T-cell (primary cell): ENCODE results near the gene SLN. TPM values are rescaled to one million over a fixed set of nuclear protein-coding genes. Genes with fewer than 3 reads are reported as not detected.

Experiments
- ATAC-seq, 4 experiments: fragments of 200-7000 bp in 3 of 4; fragments of 150-1000 bp in 1 of 4; cut with Tn5 transposase; replicated peaks in 1 of 4; 1 replicate in 3 of 4; 2 replicates in 1 of 4; pipeline ENCODE4 v1.10.0; 2021; ENCODE audit warnings: moderate library complexity in 3 of 4, mild to moderate bottlenecking in 2 of 4, moderate number of reproducible peaks in 1 of 4
- CTCF ChIA-PET, 2 donors: fragments of 300-600 bp; sonication (Branson Sonifier 250); formaldehyde crosslinking; loops; one replicate each; lab custom pipeline; 2022; ENCODE audit warnings: antibody characterized with exemption in 2 of 2; lab: Charles Lee
- POLR2A ChIA-PET, 2 donors: fragments of 300-600 bp; sonication (Branson Sonifier 250); formaldehyde crosslinking; loops; one replicate each; lab custom pipeline; 2022; ENCODE audit warnings: antibody characterized with exemption in 2 of 2; lab: Charles Lee
- DNase-seq, 35 experiments: peaks; one replicate each; pipeline versions ENCODE4 v3.0.0 to v3.0.0-alpha.2; 2013 to 2023
- H3K27ac ChIP-seq: one replicate; pipeline ENCODE4 v1.5.1; 2013; ENCODE audit warnings: low read length
- H3K27me3 ChIP-seq, 2 experiments: replicated peaks in 1 of 2; 1 replicate in 1 of 2; 2 replicates in 1 of 2; pipeline versions ENCODE4 v1.6.1 to v1.7.0; 2013; ENCODE audit warnings: low read length in 1 of 2, mixed read lengths in 1 of 2; ENCODE audit not compliant: control insufficient read depth in 2 of 2, insufficient read depth in 2 of 2; ENCODE audit errors: extremely low read depth in 1 of 2
- H3K36me3 ChIP-seq, 2 donors: 1 replicate in 1 of 2; 2 replicates in 1 of 2; pipeline versions ENCODE4 v1.6.1 to v1.7.0; 2013; ENCODE audit warnings: low read length in 1 of 2; ENCODE audit not compliant: control insufficient read depth in 2 of 2, insufficient read depth in 1 of 2; ENCODE audit errors: extremely low read depth in 1 of 2
- H3K4me1 ChIP-seq, 2 experiments: 1 replicate in 1 of 2; 2 replicates in 1 of 2; pipeline versions ENCODE4 v1.6.1 to v1.7.0; 2013; ENCODE audit warnings: low read length in 2 of 2, mixed read lengths in 1 of 2; ENCODE audit not compliant: insufficient read depth in 2 of 2, control insufficient read depth in 1 of 2; ENCODE audit errors: extremely low read depth in 1 of 2
- H3K4me3 ChIP-seq, 2 donors: 1 replicate in 1 of 2; 2 replicates in 1 of 2; pipeline versions ENCODE4 v1.5.1 to v1.7.0; 2013; ENCODE audit warnings: mild to moderate bottlenecking in 2 of 2, low read length in 1 of 2, moderate library complexity in 1 of 2; ENCODE audit not compliant: control insufficient read depth in 1 of 2; ENCODE audit errors: extremely low read depth in 1 of 2
- H3K9me3 ChIP-seq: 2 replicates; pipeline ENCODE4 v1.7.0; 2013
- H3K27ac Mint-ChIP-seq, 2 donors: one replicate each; pipeline ENCODE4 v1.8.0; 2020 to 2021; ENCODE audit warnings: mild to moderate bottlenecking in 2 of 2, mixed read lengths in 2 of 2
- H3K27me3 Mint-ChIP-seq, 2 donors: one replicate each; pipeline ENCODE4 v1.8.0; 2021 to 2022; ENCODE audit warnings: mixed read lengths in 2 of 2
- H3K36me3 Mint-ChIP-seq: one replicate; pipeline ENCODE4 v1.8.0; 2021; ENCODE audit warnings: mixed read lengths
- H3K4me1 Mint-ChIP-seq, 3 donors: one replicate each; pipeline ENCODE4 v1.8.0; 2020 to 2022; ENCODE audit warnings: mixed read lengths in 3 of 3, mild to moderate bottlenecking in 1 of 3
- H3K4me3 Mint-ChIP-seq, 3 donors: one replicate each; pipeline ENCODE4 v1.8.0; 2020 to 2022; ENCODE audit warnings: mild to moderate bottlenecking in 3 of 3, mixed read lengths in 3 of 3, moderate library complexity in 3 of 3
- H3K9me3 Mint-ChIP-seq, 3 donors: one replicate each; pipeline ENCODE4 v1.8.0; 2020 to 2022; ENCODE audit warnings: mixed read lengths in 3 of 3
- WGBS: methylation state at CpG from one replicate; pipeline ENCODE4 v1.1.5; 2013; ENCODE audit warnings: missing lambda C conversion rate; ENCODE audit not compliant: insufficient coverage; 5-methylcytosine and 5-hydroxymethylcytosine counted together
- total RNA-seq, 35 experiments: library from RNA in 6 of 35; stranded (reverse) in 6 of 35; fragments of 120-200 nt in 1 of 35; gene quantifications; one replicate each; pipeline versions ENCODE4 v1.2.1 to v1.2.4 and lab custom pipeline; 2013 to 2026

The SLN gene
- total RNA-seq, 5 donors from 2014 or later (not counting 1 experiment from before 2014, with no cell fraction given): not detected

GRCh38 chr11:107721207-107721606 lies 9.4 kb upstream of the SLN start:
- no peaks in the 10 kb centered on the region for H3K36me3 ChIP-seq
- H3K27ac ChIP-seq: no peak overlapping the region
- no peaks in the 10 kb centered on the region for H3K4me1 Mint-ChIP-seq
- H3K9me3 Mint-ChIP-seq: peaks cover 0 to under 1% (median 0%) of the 10 kb centered on the region in 3 donors
- no peaks in the 10 kb centered on the region for H3K9me3 ChIP-seq
- H3K4me3 ChIP-seq: no peak overlapping the region
- ChIA-PET CTCF (no interaction called here), POLR2A (no interaction called here)
- H3K27me3 Mint-ChIP-seq: peaks cover 4% of the 10 kb centered on the region in 2 donors
- H3K4me1 ChIP-seq: no peaks in the 10 kb centered on the region
- no peak overlapping the region for H3K4me3 Mint-ChIP-seq
- peaks cover 0 to 2% of the 10 kb centered on the region in 2 experiments for H3K27me3 ChIP-seq
- 54% methylated on average over 2 of the region's 2 CpGs for WGBS
- H3K27ac Mint-ChIP-seq: no peak overlapping the region
- no peak for ATAC-seq
- DNase-seq: no peak
- no peaks in the 10 kb centered on the region for H3K36me3 Mint-ChIP-seq

GRCh38 chr11:107720303-107720774 lies 8.5 kb upstream of the SLN start:
- no peak for ATAC-seq
- no peaks in the 10 kb centered on the region for H3K36me3 Mint-ChIP-seq

GRCh38 chr11:107719557-107720302 lies 7.9 kb upstream of the SLN start:
- Histone ChIP-seq H3K27me3 (peaks cover 0 to 2% of the 10 kb centered on the region in 2 experiments), H3K27ac (no peak overlapping the region), H3K4me3 (no peak overlapping the region), H3K36me3 (no peaks in the 10 kb centered on the region), H3K4me1 (no peaks in the 10 kb centered on the region), H3K9me3 (no peaks in the 10 kb centered on the region)
- Mint-ChIP-seq H3K4me1 (no peaks in the 10 kb centered on the region), H3K36me3 (no peaks in the 10 kb centered on the region), H3K9me3 (peaks cover 0 to 5% (median 0%) of the 10 kb centered on the region in 3 donors), H3K4me3 (no peak overlapping the region), H3K27me3 (peaks cover 5 to 11% of the 10 kb centered on the region in 2 donors), H3K27ac (no peak overlapping the region)
- POLR2A ChIA-PET: no interaction called here
- DNase-seq (no peak), ATAC-seq (no peak)
- 87% methylated on average over 3 of the region's 7 CpGs for WGBS
- CTCF ChIA-PET: no interaction called here

More at GRCh38 chr11:107720303-107720774, 8.5 kb upstream of the SLN start:
- no peaks in the 10 kb centered on the region for H3K36me3 ChIP-seq
- H3K27ac ChIP-seq: no peak overlapping the region
- POLR2A ChIA-PET: no interaction called here
- WGBS: no CpG with 5 or more reads among the region's 2 CpGs
- no peak overlapping the region for H3K27ac Mint-ChIP-seq
- CTCF ChIA-PET: no interaction called here
- H3K4me3 Mint-ChIP-seq: no peak overlapping the region
- no peaks in the 10 kb centered on the region for H3K4me1 Mint-ChIP-seq
- peaks cover 0 to 5% (median 0%) of the 10 kb centered on the region in 3 donors for H3K9me3 Mint-ChIP-seq
- no peak for DNase-seq
- no peaks in the 10 kb centered on the region for H3K4me1 ChIP-seq
- H3K27me3 ChIP-seq: peaks cover 0 to 2% of the 10 kb centered on the region in 2 experiments
- H3K9me3 ChIP-seq: no peaks in the 10 kb centered on the region
- H3K27me3 Mint-ChIP-seq: peaks cover 6 to 9% of the 10 kb centered on the region in 2 donors
- H3K4me3 ChIP-seq: no peak overlapping the region

GRCh38 chr11:107719073-107719472 lies 7.2 kb upstream of the SLN start:
- H3K4me1 ChIP-seq: no peaks in the 10 kb centered on the region
- H3K9me3 ChIP-seq: no peaks in the 10 kb centered on the region
- no peak for ATAC-seq
- Mint-ChIP-seq H3K4me3 (no peak overlapping the region), H3K27me3 (peaks cover 5 to 12% of the 10 kb centered on the region in 2 donors), H3K27ac (no peak overlapping the region), H3K4me1 (no peaks in the 10 kb centered on the region), H3K36me3 (no peaks in the 10 kb centered on the region), H3K9me3 (peaks cover 0 to 5% (median 0%) of the 10 kb centered on the region in 3 donors)
- WGBS: 52% methylated on average over 2 of the region's 3 CpGs
- ChIA-PET POLR2A (no interaction called here), CTCF (interaction anchor here in 1 of 2 donors (0.6 kb wide), 1 partner anchor 17 kb away, joined by 3 read pairs; no protein-coding TSS in a partner anchor)
- peaks cover 0 to 2% of the 10 kb centered on the region in 2 experiments for H3K27me3 ChIP-seq
- H3K4me3 ChIP-seq: no peak overlapping the region
- no peak overlapping the region for H3K27ac ChIP-seq
- no peak for DNase-seq
- no peaks in the 10 kb centered on the region for H3K36me3 ChIP-seq

GRCh38 chr11:107716884-107717532 lies 5.2 kb upstream of the SLN start:
- no peaks in the 10 kb centered on the region for H3K36me3 ChIP-seq
- POLR2A ChIA-PET: no interaction called here
- Mint-ChIP-seq H3K9me3 (peaks cover 0 to 5% (median 0%) of the 10 kb centered on the region in 3 donors), H3K36me3 (no peaks in the 10 kb centered on the region), H3K4me1 (no peaks in the 10 kb centered on the region), H3K4me3 (no peak overlapping the region), H3K27ac (no peak overlapping the region), H3K27me3 (peaks cover 13 to 17% of the 10 kb centered on the region in 2 donors)
- no peaks in the 10 kb centered on the region for H3K9me3 ChIP-seq
- H3K27ac ChIP-seq: no peak overlapping the region
- CTCF ChIA-PET: no interaction called here
- no peaks in the 10 kb centered on the region for H3K4me1 ChIP-seq
- DNase-seq (no peak), ATAC-seq (no peak)
- H3K27me3 ChIP-seq: peaks cover 0 to 2% of the 10 kb centered on the region in 2 experiments
- 79% methylated on average over 2 of the region's 4 CpGs for WGBS
- H3K4me3 ChIP-seq: no peak overlapping the region

- peaks cover 13 to 35% of the 10 kb centered on the region in 2 donors for H3K27me3 Mint-ChIP-seq
Measured at GRCh38 chr11:107713009-107713408, 1.2 kb upstream of the SLN start.

More at GRCh38 chr11:107713009-107713408, 1.2 kb upstream of the SLN start:
- DNase-seq (no peak), ATAC-seq (no peak)
- no peaks in the 10 kb centered on the region for H3K4me1 Mint-ChIP-seq
- peaks cover 0 to 5% (median 0%) of the 10 kb centered on the region in 3 donors for H3K9me3 Mint-ChIP-seq
- H3K4me1 ChIP-seq: no peaks in the 10 kb centered on the region
- H3K36me3 ChIP-seq: no peaks in the 10 kb centered on the region
- ChIA-PET CTCF (no interaction called here), POLR2A (no interaction called here)
- no peak overlapping the region for H3K4me3 Mint-ChIP-seq
- WGBS: 60% methylated on average over 1 of the region's 3 CpGs
- H3K27ac Mint-ChIP-seq: no peak overlapping the region
- no peaks in the 10 kb centered on the region for H3K36me3 Mint-ChIP-seq
- peaks cover 0 to 4% of the 10 kb centered on the region in 2 experiments for H3K27me3 ChIP-seq
- H3K27ac ChIP-seq: no peak overlapping the region
- H3K4me3 ChIP-seq: no peak overlapping the region
- no peaks in the 10 kb centered on the region for H3K9me3 ChIP-seq
